GM21381 (cell line): ENCODE results near the gene PARVA.

Experiments used
- ATAC-seq: cut with Tn5 transposase; IDR thresholded peaks from one replicate; pipeline ENCODE4 v1.9.1; 2021; ENCODE audit warnings: mild to moderate bottlenecking, moderate library complexity; ENCODE audit not compliant: unreplicated experiment

The PARVA gene

DNA sequence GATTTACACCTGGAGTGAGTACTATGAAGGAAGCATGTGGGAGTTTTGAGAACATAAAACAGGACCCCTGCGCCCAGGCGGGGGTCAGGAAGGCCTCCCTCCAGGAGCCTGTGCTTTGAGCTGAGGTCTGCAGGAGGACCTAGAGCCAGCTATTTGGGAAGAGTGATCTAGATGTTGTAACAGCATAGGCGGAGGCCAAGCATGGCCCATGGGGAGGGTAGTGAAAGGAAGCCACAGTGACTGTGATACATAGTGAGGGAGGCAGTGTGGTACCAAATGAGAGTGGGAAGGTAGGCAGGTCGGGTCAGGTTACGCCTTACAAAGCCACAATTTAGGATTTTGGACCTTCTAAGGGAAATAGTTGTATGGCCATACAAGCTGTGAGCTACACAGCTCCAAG is 147.5 kb downstream of the PARVA start:
- ATAC-seq: no peak

DNA sequence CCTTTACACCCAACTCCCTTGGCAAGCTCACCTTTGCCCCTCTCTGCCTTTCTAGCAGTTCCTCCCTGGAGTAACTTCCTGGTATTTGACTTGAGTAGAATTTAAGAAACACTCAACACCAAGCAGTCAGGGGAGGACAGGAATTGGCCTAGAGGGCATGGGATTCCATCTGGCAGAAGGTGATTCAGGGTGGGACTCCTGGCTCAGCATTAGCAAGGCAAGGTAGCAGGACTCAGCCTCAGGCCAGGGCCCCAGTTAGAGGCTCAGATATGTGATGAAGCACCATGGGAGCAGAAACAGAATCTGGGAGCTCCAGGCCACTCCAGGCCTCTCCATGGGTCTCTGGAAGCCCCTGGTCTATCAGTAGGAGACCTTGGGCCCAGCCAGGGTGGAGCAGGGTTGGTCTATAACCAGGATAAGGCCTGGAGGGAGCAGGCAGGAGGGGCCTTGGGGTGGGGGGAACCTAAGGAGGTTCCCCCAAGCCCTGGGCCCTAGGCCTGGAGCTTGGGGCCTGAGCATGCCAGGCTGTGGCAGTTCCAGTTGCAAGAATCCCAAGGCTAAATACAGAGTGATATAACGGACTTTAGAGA is 148.2 kb downstream of the PARVA start:
- ATAC-seq: no peak

DNA sequence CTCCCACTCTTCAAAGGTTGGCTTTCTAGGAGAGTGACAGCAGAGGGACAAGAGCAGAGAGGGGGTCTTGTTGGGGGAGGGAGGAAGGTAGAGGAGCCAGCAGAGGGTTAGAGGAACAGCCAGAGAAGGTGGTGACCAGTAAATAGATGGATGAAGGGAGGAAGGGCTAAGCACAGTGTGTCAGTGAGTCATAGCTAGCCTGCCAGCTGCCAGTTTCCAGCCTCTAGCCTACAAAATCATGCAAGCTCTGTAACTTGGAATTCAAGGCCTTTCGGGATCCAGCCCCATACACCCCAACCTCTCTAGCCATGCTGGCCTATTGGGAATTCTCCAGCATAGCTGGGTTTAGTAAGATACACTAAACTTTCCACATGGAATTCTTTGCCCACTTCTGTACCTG is 149.4 kb downstream of the PARVA start:
- no peak for ATAC-seq

DNA sequence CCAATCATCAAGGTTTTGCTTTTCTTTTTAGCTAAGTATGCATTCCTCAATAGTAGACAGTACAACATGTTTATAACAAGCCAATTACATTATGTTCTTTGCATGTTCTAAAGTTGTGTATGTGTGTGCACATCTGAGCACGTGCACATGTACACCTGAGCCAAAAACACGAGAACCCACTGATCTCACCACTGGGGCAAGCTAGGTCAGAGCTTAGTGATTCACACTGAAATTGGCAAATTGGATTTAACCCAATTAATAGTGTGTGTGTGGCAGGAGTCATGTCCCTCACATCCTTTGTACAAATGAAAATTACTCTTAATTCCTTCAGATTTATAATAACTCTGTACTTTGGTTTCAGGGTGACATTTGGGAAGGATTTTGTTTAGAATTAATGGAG is 151.1 kb downstream of the PARVA start:
- no peak for ATAC-seq

DNA sequence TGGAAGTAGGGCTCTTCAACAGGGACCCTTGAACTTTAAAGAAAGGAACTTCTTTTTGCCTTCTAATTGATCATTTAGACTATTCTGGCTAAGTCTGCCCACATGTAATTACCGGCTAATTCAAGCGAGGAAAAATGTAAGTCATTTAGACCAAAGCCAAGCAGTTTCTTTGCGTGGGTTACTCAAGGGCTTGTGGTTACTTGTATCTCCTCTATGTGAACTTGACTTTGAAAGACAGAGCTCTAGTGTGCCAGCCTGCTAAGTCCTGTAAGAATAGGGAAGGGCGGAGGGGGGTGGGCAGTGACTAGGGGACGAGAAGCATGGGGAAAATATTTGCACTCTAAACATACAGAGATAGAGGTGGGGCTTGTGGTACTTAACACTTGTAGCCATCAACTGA is 151.7 kb downstream of the PARVA start:
- ATAC-seq: no peak

DNA sequence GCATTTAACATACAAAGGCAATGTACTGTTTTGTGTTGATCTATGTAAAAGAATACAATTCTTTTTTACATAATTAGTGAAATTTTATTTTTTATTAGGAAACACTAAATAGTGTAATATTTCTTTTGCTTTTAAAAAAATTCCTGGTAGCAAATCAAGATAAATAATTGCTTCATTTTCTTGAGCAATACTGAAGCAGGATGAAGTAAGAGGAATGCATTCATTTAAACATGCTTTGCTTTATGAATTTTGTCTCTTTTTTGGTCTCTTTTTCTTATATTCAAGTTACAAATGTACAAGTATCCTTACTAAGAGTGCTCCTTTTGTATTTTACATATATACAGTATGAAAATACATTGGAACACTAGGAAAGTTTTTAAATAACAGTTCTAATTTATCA is 152.4 kb downstream of the PARVA start:
- ATAC-seq: no peak

DNA sequence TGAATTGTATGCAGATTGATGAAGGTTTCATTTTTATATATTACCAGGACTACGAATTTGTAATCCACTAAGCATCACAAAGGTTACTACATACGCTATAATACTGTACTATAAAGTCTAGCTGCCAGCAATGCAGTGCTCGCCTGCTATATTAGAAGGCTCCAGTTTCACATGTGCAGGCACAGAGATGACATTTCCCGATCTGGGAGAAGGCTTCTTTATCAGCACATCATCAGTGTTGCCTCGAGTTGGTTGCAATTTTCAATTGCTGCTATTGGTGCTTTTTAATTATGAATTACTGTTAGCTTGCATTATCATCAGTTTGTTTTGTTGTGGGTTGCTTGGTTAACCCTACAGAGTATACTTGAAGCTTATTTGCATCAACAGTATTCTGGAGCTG is 153.6 kb downstream of the PARVA start:
- no peak for ATAC-seq

DNA sequence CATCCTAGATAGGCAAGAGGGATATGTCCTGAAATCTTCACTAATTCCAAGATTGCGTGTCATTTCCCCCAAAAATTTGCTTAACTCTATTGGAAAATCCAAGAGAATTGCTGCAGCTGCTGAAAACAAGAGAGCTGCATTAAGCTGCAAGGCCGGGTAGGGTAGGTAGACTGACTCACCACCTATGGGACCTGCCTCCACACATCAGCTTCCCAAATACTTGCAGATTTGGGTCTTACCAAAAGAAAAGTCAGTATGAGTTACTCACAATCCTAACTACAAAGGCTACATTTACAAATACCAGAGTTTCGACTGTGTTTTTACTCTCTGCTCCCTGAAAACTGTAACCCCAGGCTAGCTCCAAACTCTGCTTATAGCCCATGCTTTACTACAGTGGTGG is 154.3 kb downstream of the PARVA start:
- ATAC-seq: no peak

DNA sequence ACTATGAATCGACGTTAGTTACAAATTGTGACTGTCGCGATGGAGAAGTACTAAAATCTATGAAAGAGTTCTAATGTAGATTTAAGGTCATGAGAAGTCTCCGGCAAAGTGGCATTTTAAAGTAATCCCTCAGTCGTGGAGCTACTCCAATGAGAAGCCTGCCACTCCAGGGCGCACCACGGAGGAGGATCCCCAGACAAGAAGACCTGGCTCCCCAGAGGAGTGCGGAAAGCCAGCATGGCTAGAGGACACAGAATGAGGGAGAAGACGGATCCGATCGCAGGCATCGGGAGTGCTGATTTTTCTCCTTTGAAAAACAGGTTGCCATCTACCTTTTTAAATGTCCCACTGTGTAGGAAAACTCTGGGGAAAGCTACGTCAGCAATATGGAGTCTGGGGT is 155.2 kb downstream of the PARVA start:
- no peak for ATAC-seq

DNA sequence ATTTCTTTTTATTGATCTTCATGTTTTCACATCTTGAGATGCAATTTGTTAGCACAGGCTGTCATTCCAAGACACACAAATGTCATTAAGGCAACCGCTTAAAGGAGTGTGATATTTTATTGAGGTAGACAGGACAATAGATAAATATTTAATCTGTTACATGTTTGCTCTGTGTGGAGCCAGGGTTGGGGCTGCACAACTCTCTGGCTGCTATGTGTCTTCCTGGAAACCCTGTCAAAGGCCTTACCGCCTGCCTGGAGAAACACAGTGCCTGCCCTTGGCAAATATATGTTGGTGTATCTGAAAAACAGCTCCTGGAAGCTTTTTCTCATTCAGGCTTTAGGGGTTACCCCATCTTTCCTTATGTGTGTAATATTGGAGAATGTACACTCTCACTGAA is 157.2 kb downstream of the PARVA start:
- no peak for ATAC-seq

DNA sequence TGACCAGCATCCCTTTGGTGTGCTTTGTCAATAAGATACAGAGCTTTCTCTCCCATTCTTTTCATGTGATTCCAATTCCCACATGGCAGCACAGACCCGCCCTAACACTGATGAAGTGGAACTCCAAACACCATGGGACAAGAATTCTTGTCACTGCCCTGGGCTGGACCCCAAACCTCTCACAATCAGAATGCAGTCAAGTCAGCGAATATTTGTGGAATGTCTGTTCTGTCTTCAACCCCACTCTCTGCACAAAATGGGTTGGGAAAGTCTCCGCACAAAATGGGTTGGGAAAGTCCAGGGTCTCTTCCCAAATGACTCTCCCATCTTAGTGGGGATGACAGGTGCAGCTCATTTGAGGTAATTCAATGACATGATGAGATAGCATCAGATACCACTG is 157.9 kb downstream of the PARVA start:
- no peak for ATAC-seq

DNA sequence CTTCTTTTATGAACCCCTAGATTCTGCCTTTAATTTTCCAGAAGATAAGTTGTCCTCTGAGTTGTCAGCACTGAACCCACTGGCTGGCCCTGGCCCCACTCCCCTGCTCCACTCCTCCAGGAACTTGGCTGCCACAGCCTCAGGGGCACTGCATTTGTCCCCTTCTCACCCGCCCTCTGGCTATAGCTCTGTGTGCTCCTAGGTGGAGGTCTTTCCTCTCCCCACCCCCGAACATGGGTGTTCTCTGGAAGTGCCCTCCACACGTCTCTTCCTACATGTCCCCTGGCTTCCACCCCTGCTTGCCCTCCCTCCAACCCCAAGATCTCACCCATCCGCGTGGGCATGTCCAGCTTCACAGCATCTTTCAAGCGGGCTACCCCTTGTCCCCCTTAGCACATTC is 159.2 kb downstream of the PARVA start:
- no peak for ATAC-seq

DNA sequence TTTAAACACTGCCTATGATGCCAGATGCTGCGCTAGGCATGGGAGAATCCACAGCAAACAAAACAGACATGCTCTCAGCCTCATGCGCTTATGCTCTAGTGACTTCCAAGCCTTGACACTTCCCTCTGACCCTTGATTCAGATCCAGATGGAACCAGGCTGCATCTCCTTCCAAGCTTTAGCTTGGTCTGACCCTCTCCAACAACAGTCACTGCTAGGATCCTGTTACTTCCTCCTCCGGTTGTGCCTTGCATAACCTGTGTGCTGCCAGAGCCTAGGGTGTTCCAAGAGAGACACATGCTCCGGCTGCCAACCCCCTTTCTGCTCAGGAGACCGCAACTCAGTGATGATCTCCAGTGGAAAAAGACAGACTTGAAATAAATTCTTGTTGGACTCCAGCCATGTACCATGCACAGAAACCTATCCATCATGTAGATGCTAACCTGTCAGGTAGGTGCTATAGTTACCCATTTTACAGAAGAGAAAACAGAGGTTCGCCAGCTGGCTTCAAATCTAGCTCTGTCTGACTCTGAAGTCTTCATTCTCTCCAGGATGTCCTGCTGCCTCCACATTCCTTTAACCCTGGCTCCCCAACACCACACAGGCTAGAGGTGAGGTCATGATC is 160.5 kb downstream of the PARVA start:
- ATAC-seq: no peak

DNA sequence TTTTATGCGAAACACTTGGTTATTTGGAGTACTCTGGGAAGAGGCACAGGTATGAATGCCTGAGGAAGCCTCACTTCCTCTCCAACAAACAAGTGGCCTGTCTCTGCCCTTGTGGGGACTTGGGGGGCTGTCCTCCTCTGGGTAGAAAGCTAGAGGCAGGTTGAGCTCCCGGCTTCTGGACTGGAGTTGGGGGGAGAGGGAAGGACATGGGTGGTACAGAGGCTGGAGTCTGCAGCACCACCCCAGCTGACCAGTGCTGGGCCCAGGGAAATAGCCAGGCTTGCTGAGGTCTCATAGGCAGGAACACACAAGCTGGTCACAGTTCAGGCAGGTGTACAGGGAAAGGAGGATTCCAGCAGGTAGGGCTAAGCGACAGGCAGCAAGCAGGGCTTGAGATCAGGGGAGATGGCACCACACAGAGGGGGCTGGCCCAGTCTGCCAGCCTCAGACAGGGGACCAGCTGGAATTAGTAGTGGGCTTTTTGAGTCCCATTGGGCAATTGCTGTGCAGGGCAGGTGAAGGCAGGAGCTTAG is 161.6 kb downstream of the PARVA start:
- no peak for ATAC-seq

DNA sequence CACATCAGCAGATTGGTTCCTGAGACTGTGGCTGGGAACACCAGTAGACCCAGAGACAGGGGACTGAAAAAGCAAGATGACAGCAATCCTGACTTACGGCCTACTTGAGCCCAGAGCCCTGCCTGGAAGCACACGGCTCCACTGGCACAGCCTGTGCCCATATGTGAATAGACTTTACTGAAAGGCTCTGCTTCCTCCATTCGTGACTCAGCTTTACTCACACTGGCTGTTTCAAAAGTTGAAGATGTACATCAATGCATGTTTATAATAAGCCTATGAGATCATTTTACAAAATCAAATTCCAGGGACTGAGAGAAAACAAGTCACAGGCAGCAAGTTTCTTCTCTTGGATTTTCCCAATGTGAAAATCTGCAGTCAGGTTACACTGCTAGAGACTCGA is 162.2 kb downstream of the PARVA start:
- no peak for ATAC-seq

DNA sequence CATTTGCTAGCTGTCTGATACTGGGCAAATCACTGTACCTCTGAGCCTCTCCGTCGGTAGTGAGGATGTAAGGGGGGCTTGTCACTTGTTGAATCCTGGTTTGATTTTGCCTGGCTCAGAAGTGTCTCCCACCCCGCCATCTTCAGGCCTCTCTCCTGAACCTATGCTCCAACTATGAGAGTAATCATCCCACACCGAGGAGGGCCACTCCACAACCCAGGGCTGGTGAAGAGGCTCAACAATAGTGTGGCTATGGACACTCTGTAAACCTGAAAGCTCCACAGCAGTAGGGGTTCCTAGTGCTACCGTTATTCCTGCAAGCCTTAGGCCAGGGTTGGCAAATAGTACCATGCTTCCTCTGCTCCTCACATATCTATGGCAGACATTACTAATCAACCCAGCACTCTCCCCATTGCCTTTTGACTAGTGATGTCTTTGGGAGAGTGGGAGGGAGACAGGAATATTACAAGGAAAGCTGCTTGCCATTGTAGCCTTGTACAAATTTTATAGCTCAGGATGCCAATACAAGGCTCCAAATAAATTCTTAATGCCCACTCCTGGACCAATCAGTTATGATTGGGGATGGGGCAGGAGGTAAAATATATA is 162.8 kb downstream of the PARVA start:
- ATAC-seq: no peak

DNA sequence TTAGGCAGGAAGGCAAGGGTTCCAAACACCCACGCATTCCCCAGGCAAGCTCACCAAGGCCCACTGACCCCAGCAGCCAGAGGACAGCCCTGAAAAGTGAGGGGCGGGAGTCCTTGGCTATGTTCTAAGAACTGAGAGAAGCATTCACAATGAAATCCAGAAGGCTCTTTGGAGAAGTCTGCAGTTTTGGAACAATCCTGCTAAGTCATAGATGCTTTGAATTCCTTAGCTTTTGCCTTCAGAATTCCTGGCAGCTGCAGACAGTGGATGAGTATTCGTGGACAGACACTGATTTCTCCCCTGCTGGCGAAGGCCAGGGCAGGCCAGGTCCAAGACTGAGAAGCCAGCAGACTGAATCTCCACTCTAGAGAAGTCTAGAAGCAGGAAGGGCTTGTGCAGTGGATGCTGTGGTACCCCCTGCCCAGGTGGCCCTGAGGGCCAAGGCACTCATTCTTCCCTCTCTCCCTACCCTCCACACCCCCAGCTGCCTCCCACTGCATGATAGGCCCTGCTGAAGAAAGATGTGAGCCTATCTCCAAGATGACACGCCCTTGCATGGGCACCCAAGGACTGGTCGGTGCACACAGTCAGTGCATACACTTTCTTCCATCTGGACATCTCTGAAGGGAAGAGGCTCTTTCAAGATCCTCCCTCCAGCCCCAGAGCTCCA is 163.7 kb downstream of the PARVA start:
- no peak for ATAC-seq

DNA sequence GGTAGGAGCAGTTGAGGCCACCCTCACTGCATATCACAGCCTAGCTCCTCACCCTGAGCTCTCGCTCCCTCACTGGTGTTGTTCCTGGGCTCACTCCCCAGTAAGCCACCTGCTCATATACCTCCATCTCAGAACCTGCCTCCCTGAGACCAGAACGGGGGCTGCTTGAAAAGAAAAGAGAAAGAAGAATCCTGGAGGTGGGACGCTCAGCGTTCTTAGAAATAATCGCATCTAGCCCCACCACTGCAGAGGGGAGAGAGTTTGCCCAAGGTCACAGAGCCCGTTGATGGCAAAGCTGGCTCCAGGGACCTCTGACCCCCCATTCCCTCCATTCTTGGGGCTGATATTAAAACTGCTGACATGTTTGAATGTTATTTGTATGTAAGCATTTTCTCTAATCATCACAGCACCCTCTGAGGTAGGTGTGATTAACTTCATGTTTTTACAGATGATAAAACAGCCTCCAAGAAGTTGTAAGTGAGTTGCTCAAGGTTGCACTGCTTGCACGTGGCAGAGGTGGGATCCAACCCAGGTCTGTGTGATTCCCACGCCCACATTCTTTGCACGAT is 164.3 kb downstream of the PARVA start:
- ATAC-seq: no peak

DNA sequence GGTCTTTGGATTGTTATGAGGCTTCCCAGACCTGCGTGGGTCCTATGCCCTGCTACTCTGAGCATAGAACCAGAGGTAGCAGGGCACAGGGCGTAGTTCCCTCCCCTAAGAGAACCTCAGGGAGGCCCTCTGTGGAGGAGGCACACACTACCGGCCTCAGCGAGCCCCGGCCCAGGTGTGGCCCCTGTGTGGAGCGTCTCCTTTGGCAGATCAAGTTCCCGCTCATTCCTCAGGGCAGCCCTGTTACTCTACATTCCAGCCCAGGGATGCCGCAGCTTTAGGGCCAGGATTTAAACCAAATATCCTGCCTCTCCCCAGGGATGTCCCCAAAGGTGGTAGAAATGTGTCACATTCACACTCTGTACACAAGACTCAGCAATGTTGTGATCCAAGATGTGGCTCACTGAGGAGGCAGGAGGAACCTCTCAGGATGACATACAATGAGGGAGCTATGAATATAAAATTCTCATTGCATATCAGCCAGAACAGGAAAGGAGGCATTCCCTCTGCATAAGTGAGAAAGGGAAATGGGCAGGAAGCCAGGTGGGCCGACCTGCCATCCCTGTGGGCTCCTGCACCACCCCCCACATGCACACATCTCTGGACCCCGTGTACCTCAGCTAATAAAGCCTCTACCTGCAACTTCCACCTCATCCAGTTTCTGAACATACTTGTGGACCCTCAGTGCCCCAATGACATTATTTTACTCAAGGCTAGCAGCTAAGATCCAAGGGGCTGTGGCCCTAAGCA is 165.0 kb downstream of the PARVA start:
- no peak for ATAC-seq

DNA sequence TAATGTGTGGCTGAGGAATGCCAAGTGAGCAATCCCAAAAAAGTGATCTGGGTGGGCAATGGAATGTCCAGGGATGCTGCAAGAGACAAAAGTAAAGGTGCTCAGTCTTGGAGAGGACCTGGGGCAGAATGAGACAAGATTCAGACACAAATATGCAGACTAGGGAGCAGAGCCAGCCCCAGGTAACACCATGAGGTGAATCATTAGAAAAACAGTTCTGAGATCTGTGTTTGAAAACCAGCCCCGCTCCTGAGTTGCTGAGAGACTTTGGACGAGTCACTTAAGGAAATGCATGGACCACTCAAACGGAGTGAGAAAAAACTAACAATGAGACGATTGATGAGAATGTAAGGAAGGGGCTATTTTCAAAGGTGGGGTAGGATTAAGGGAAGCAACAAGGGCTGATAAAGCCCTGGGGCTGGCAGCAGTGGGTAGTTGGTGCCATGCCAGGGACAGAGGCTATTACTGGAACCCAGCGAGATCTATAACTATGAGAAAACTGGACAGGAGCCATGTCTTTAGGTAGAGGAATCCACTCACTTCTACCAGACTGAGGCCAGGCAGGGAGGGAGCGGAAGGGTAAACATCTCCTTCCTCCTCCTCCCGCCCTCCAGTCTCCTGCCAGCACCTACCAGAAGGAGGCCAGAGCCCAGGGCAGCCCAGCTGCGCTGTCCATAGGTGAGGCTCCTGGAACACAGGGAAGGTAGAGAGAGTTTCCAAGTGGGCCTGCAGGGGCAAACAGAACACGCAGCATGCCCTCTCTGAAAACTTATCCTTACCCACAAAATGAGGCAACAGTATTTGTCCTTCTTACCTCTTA is 166.4 kb downstream of the PARVA start:
- ATAC-seq: no peak
